ENCODE measurements around the gene IL6ST. TPM values are rescaled to one million over a fixed set of nuclear protein-coding genes. Genes with fewer than 3 reads are reported as not detected.
A peak's percentile ranks its signal among the peaks of the same experiment; 100 is the strongest.

IL6ST gene
- total and polyA plus RNA-seq, 4 donors = 51.3 to 438 (median 109) TPM

DNA sequence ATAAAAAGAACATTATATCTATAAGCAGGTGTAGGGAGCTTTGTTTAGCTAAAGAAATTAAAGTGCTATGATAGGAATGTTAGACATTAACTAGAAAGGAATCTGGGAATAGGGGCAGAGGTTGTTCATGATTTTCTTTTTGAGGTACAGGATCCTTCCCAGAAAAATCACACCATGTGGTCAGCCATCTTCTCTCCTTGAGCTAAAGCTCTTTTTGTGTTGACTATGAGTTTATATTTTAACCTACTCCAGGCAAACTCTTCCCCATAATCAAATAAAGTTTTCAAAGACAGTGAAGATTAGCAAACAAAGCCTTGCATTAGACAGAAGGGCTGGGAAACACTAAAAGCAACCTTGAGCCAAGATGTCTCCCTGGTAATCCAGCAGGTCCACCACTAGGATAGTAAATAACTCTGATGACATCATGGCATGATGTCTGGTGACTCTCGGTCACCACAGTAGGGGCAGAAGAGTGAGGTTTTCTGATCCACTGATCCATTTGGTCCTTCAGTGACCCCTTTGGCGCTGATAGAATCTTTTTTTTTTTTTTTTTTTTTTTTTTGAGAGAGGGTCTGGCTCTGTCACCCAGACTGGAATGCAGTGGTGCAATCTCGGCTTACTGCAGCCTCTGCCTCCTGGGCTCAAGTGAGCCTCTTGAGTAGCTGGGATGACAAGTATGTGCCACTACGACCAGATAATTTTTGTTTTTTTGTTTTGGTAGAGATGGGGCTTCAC, 30.6 kb upstream of the IL6ST start:
- WGBS = 53% methylated on average over 4 of the region's 4 CpGs

More for the DNA sequence above, 30.6 kb upstream of the IL6ST start:
- Histone ChIP-seq H3K27ac (ENCODE audit: low read depth in 1 of 2, low read length in 2 of 2) (peak overlapping the region; percentile 46 to 67), H3K4me3 (ENCODE audit: low read depth in 1 of 3, low read length in 3 of 3) (no peak overlapping the region), H3K36me3 (ENCODE audit: control insufficient read depth in 4 of 4, insufficient read depth in 3 of 4, low read depth in 1 of 4, low read length in 3 of 4) (no peaks in the 10 kb centered on the region), H3K4me1 (ENCODE audit: control insufficient read depth in 4 of 4, insufficient read depth in 4 of 4, low read length in 3 of 4) (peaks cover 8 to 27% (median 13%) of the 10 kb centered on the region in 4 donors), H3K27me3 (ENCODE audit: control insufficient read depth in 4 of 4, insufficient read depth in 4 of 4, low read length in 3 of 4) (no peaks in the 10 kb centered on the region), H3K9ac (ENCODE audit: low read depth in 1 of 2, low read length in 2 of 2) (no peak overlapping the region), H3K9me3 (ENCODE audit: control insufficient read depth in 4 of 4, low read length in 3 of 4) (no peaks in the 10 kb centered on the region)
- DNase-seq (ENCODE audit: low spot score) = no peak
- peak; percentile 93 for TF ChIP-seq FOXA2 (IDR thresholded peaks at IDR 0.05)
- TF ChIP-seq NR2F2 (IDR thresholded peaks at IDR 0.05) = peak; percentile 12
- TF ChIP-seq RAD21 (IDR thresholded peaks at IDR 0.05) = peak; percentile 62 to 68
- peak; percentile 85 to 96 for TF ChIP-seq JUND (IDR thresholded peaks at IDR 0.05)
- TF ChIP-seq, protein P1, sequence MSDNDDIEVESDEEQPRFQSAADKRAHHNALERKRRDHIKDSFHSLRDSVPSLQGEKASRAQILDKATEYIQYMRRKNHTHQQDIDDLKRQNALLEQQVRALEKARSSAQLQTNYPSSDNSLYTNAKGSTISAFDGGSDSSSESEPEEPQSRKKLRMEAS (IDR thresholded peaks at IDR 0.05) = peak; percentile 66
- TF ChIP-seq HNF4G (IDR thresholded peaks at IDR 0.05) = peak; percentile 47
- TF ChIP-seq, protein P2, sequence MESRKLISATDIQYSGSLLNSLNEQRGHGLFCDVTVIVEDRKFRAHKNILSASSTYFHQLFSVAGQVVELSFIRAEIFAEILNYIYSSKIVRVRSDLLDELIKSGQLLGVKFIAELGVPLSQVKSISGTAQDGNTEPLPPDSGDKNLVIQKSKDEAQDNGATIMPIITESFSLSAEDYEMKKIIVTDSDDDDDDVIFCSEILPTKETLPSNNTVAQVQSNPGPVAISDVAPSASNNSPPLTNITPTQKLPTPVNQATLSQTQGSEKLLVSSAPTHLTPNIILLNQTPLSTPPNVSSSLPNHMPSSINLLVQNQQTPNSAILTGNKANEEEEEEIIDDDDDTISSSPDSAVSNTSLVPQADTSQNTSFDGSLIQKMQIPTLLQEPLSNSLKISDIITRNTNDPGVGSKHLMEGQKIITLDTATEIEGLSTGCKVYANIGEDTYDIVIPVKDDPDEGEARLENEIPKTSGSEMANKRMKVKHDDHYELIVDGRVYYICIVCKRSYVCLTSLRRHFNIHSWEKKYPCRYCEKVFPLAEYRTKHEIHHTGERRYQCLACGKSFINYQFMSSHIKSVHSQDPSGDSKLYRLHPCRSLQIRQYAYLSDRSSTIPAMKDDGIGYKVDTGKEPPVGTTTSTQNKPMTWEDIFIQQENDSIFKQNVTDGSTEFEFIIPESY (IDR thresholded peaks at IDR 0.05) = peak; percentile 85
- TF ChIP-seq, protein P3, sequence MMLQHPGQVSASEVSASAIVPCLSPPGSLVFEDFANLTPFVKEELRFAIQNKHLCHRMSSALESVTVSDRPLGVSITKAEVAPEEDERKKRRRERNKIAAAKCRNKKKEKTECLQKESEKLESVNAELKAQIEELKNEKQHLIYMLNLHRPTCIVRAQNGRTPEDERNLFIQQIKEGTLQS (IDR thresholded peaks at IDR 0.05) = peak; percentile 79
- TF ChIP-seq EGR1 (IDR thresholded peaks at IDR 0.05; ENCODE audit: low read depth in 2 of 2) = peak in 1 of 2 donors; percentile 65
- TF ChIP-seq FOXA1 (IDR thresholded peaks at IDR 0.05) = peak; percentile 85
- TF ChIP-seq HNF4A (conservative IDR thresholded peaks at IDR 0.05) = peak; percentile 78 to 81
- no peak for TF ChIP-seq TAF1 (conservative IDR thresholded peaks at IDR 0.05)
- peak; percentile 86 to 90 for TF ChIP-seq RXRA (IDR thresholded peaks at IDR 0.05)
- TF ChIP-seq, protein P4, sequence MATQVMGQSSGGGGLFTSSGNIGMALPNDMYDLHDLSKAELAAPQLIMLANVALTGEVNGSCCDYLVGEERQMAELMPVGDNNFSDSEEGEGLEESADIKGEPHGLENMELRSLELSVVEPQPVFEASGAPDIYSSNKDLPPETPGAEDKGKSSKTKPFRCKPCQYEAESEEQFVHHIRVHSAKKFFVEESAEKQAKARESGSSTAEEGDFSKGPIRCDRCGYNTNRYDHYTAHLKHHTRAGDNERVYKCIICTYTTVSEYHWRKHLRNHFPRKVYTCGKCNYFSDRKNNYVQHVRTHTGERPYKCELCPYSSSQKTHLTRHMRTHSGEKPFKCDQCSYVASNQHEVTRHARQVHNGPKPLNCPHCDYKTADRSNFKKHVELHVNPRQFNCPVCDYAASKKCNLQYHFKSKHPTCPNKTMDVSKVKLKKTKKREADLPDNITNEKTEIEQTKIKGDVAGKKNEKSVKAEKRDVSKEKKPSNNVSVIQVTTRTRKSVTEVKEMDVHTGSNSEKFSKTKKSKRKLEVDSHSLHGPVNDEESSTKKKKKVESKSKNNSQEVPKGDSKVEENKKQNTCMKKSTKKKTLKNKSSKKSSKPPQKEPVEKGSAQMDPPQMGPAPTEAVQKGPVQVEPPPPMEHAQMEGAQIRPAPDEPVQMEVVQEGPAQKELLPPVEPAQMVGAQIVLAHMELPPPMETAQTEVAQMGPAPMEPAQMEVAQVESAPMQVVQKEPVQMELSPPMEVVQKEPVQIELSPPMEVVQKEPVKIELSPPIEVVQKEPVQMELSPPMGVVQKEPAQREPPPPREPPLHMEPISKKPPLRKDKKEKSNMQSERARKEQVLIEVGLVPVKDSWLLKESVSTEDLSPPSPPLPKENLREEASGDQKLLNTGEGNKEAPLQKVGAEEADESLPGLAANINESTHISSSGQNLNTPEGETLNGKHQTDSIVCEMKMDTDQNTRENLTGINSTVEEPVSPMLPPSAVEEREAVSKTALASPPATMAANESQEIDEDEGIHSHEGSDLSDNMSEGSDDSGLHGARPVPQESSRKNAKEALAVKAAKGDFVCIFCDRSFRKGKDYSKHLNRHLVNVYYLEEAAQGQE (IDR thresholded peaks at IDR 0.05) = peak; percentile 59
- TF ChIP-seq SP1 (IDR thresholded peaks at IDR 0.05) = peak; percentile 70
- TF ChIP-seq YY1 (IDR thresholded peaks at IDR 0.05) = peak; percentile 97
- peak in 1 of 2 donors; percentile 39 for TF ChIP-seq GABPA (IDR thresholded peaks at IDR 0.05 in 1 of 2, conservative IDR thresholded peaks at IDR 0.05 in 1 of 2)
- TF ChIP-seq, protein P5, sequence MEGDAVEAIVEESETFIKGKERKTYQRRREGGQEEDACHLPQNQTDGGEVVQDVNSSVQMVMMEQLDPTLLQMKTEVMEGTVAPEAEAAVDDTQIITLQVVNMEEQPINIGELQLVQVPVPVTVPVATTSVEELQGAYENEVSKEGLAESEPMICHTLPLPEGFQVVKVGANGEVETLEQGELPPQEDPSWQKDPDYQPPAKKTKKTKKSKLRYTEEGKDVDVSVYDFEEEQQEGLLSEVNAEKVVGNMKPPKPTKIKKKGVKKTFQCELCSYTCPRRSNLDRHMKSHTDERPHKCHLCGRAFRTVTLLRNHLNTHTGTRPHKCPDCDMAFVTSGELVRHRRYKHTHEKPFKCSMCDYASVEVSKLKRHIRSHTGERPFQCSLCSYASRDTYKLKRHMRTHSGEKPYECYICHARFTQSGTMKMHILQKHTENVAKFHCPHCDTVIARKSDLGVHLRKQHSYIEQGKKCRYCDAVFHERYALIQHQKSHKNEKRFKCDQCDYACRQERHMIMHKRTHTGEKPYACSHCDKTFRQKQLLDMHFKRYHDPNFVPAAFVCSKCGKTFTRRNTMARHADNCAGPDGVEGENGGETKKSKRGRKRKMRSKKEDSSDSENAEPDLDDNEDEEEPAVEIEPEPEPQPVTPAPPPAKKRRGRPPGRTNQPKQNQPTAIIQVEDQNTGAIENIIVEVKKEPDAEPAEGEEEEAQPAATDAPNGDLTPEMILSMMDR (IDR thresholded peaks at IDR 0.05; ENCODE audit: low read depth, low read length, missing input control) = peak; percentile 29

All from liver (tissue), 9 donors.